ENCODE results near the gene DACT1. TPM values are rescaled to one million over a fixed set of nuclear protein-coding genes. Genes with fewer than 3 reads are reported as not detected.

Gene DACT1
- total RNA-seq, 1 experiment from 2014 or later = 4.4 TPM

- peaks cover 0 to 14% (median 0%) of the 10 kb centered on the region in 3 experiments; a peak in 4 of 7 replicates for H3K36me3 Mint-ChIP-seq (ENCODE audit: insufficient read depth in 1 of 3, low read depth in 3 of 3)
- WGBS (ENCODE audit: extremely low coverage, insufficient read length, low lambda C conversion rate) = no CpG with 5 or more reads among the region's 1 CpG
- H3K23ac ChIP-seq (ENCODE audit: insufficient read length, low read depth, low read length) = no peak overlapping the region
- no peak for TF ChIP-seq CTCF (conservative IDR thresholded peaks at IDR 0.05)
- no peak overlapping the region for H3K4me2 ChIP-seq (ENCODE audit: insufficient read depth, insufficient read length, low read length)
- no peaks in the 10 kb centered on the region for H3K9me3 ChIP-seq (ENCODE audit: control insufficient read depth, low read depth, low read length)
- H3K4me1 ChIP-seq (ENCODE audit: insufficient read depth, low read length) = no peaks in the 10 kb centered on the region; the same call in 1 of the 2 replicates
- H3K27me3 Mint-ChIP-seq (ENCODE audit: low read depth) = peaks cover 16% of the 10 kb centered on the region
- H3K4me3 Mint-ChIP-seq = no peak overlapping the region
- H2BK15ac ChIP-seq (ENCODE audit: low read depth, low read length) = no peak overlapping the region
- no peak overlapping the region for H3K56ac ChIP-seq (ENCODE audit: insufficient read length, low read depth, low read length)
- no peak overlapping the region for H4K8ac ChIP-seq (replicated peaks; ENCODE audit: insufficient read length, low read depth, low read length)
- no peak overlapping the region for H4K5ac ChIP-seq (ENCODE audit: insufficient read length, low read depth, low read length)
- no peak overlapping the region for H3K14ac ChIP-seq (ENCODE audit: insufficient read depth, low read length)
- H4K20me1 ChIP-seq (ENCODE audit: control insufficient read depth, insufficient read depth, insufficient read length) = no peaks in the 10 kb centered on the region
- no peak overlapping the region for H2AFZ ChIP-seq (ENCODE audit: low read length)
- H3K4ac ChIP-seq (ENCODE audit: low read depth, low read length) = no peak overlapping the region
- no peak overlapping the region for H3T11ph ChIP-seq (ENCODE audit: low read length)
- no peaks in the 10 kb centered on the region; a peak in 1 of 5 replicates for H3K9me3 Mint-ChIP-seq
- H3K23me2 ChIP-seq (ENCODE audit: insufficient read length, low read depth, low read length, poor library complexity, severe bottlenecking) = peaks cover 10% of the 10 kb centered on the region
- no peak overlapping the region for H2BK12ac ChIP-seq (ENCODE audit: insufficient read length, low read depth, low read length)
- H2BK20ac ChIP-seq (ENCODE audit: low read depth, low read length, poor library complexity, severe bottlenecking) = no peak overlapping the region
- H3K9ac ChIP-seq (ENCODE audit: extremely low read depth, insufficient read length, low read length) = no peak overlapping the region
- no peak overlapping the region for H3K27ac Mint-ChIP-seq
- DNase-seq = no peak
- no peak overlapping the region for H4K91ac ChIP-seq (ENCODE audit: insufficient read length, low read depth, low read length)
- H3K4me1 Mint-ChIP-seq = peaks cover 14 to 21% of the 10 kb centered on the region in 2 experiments
- H3K79me1 ChIP-seq (ENCODE audit: insufficient read depth, low read depth, low read length, poor library complexity, severe bottlenecking) = no peaks in the 10 kb centered on the region
- no peak overlapping the region for H2AK5ac ChIP-seq (ENCODE audit: insufficient read length, low read length)
- no peak overlapping the region for H2BK120ac ChIP-seq (ENCODE audit: low read depth, low read length, poor library complexity, severe bottlenecking)
- no peak overlapping the region for H3K18ac ChIP-seq (ENCODE audit: insufficient read length, low read depth, low read length)
- peaks cover 2% of the 10 kb centered on the region; the same call in 1 of the 2 replicates for H3K27me3 ChIP-seq (ENCODE audit: insufficient read depth, low read length)
- H3K27ac ChIP-seq (ENCODE audit: insufficient read length, low read depth, low read length) = no peak overlapping the region
- H2BK5ac ChIP-seq (ENCODE audit: insufficient read length, low read length) = no peak overlapping the region
- H3K79me2 ChIP-seq (ENCODE audit: insufficient read depth, low read length) = peaks cover 16% of the 10 kb centered on the region; the same call in 1 of the 2 replicates
These were observed 5.6 kb downstream of the DACT1 start for GRCh38 chr14:58643366-58643765.
